Chondrocyte (in vitro differentiated cells): ENCODE data around the gene INVS. TPM values are rescaled to one million over a fixed set of nuclear protein-coding genes. Genes with fewer than 3 reads are reported as not detected.
"Not testable (repeated sequence)": the region's sequence is repeated elsewhere in the genome, so short reads cannot be mapped to it uniquely, and the experiment has no call there.

ENCODE experiments used
- DNase-seq: peaks from one replicate; pipeline ENCODE4 v3.0.0; 2021; ENCODE audit warnings: mixed read lengths, low spot score
- H3K27ac Mint-ChIP-seq: one replicate; pipeline ENCODE4 v1.8.0; 2021; ENCODE audit warnings: mild to moderate bottlenecking, moderate library complexity, mixed read lengths; ENCODE audit not compliant: unreplicated experiment
- H3K27me3 Mint-ChIP-seq: 2 replicates; pipeline ENCODE4 v1.8.0; 2021; ENCODE audit warnings: low read depth, mixed read lengths
- H3K36me3 Mint-ChIP-seq: 2 replicates; pipeline ENCODE4 v1.8.0; 2021; ENCODE audit warnings: low read depth, mixed read lengths
- H3K4me1 Mint-ChIP-seq: 2 replicates; pipeline ENCODE4 v1.8.0; 2021; ENCODE audit warnings: low read depth, mild to moderate bottlenecking, mixed read lengths
- H3K4me3 Mint-ChIP-seq: one replicate; pipeline ENCODE4 v1.8.0; 2021; ENCODE audit warnings: mild to moderate bottlenecking, moderate library complexity, mixed read lengths; ENCODE audit not compliant: unreplicated experiment
- H3K9me3 Mint-ChIP-seq: 2 replicates; pipeline ENCODE4 v1.8.0; 2021; ENCODE audit warnings: low read depth, mixed read lengths
- CTCF ChIP-seq: fragments of 200-600 bp; sonication (generic); IDR thresholded peaks from 2 replicates; pipeline ENCODE4 v1.5.0; 2021; ENCODE audit warnings: antibody characterized with exemption, mild to moderate bottlenecking, moderate library complexity
- total RNA-seq: library from RNA; stranded (reverse); gene quantifications from 3 replicates; pipeline ENCODE4 v1.2.1, GENCODE V29; 2021

INVS gene
- total RNA-seq, 1 donor from 2014 or later = 16.0 TPM

DNA sequence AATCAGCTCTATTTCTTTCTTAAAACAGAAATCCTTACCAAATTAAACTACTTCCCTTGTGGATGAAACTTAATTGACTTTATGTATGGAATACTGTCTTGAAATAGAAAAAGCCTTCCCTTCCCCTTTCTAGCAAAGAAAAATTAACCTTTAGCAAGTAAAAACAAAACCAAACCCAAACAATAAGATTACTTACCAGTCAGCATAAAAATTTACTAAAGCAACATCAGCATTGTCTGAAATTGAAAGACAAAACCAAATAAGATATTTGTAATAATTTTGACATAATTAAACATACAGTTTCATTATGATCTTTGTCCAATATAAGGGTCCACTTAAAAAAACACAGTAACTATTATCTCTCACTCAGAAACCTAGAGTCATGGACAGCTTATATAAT lies 41.4 kb upstream of the INVS start:
- peaks cover 10% of the 10 kb centered on the region for H3K4me1 Mint-ChIP-seq
- DNase-seq = no peak
- no peaks in the 10 kb centered on the region for H3K9me3 Mint-ChIP-seq
- H3K27me3 Mint-ChIP-seq = no peaks in the 10 kb centered on the region
- no peak overlapping the region for H3K27ac Mint-ChIP-seq
- H3K4me3 Mint-ChIP-seq = no peak overlapping the region
- no peak for TF ChIP-seq CTCF
- H3K36me3 Mint-ChIP-seq = peaks cover 3% of the 10 kb centered on the region

DNA sequence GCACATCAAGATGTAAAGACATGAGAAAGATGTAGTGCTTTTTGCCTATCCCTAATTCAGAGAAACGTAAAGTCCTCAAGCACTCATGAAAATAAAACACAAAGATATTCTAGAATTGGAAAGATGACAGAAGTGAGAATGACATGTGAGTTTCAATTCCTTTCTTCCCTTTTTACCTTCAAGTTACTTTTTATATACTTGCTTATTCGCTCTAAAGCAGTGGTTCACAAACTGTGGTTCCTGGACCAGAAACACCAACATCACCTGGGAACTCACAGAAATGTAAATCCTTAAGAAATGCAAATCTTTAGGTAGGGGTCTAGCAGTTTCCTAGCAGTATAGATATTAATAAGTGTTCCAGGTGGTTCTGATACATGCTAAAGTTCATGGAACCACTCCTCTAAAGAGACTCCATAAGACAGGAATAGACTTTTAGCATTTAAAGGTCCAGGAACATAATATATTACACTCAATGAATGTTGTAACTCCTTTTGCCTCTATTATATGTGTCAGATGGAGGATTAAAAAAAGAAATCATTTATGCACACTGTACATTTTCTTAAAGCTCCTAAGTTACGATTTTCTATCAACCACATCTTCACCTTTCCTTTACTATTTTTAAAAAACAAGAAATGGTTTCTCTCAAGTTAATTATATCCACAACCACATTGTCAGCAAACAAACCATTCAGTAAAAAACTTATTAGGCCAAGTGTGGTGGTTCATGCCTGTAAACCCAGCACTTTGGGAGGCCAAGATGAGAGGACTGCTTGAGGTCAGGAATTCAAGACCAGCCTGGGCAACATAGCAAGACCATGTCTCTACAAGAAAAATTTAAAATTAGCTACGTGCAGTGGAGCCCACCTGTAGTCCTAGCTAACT lies 40.1 kb upstream of the INVS start:
- no peaks in the 10 kb centered on the region for H3K9me3 Mint-ChIP-seq

DNA sequence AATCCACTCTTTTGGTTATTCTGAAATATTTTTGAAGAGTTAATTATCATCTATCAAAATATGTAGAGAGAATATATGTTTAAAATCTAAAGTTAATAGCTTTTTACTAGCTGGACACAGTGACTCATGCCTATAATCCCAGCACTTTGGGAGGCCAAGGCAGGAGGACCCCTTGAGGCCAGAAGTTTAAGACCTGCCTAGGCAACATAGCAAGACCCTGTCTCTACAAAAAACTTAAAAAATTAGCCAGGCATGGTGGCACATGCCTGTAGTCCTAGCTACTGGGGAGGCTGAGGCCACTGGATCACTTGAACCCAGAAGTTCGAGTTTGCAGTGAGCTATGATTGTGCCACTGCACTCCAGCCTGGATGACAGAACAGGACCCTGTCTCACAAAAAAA lies 36.4 kb upstream of the INVS start:
- H3K9me3 Mint-ChIP-seq, H3K27ac Mint-ChIP-seq, DNase-seq: not testable (repeated sequence)

More for the DNA sequence above, 40.1 kb upstream of the INVS start:
- H3K4me3 Mint-ChIP-seq = no peak overlapping the region
- H3K27me3 Mint-ChIP-seq = no peaks in the 10 kb centered on the region
- no peak overlapping the region for H3K27ac Mint-ChIP-seq
- peaks cover 3% of the 10 kb centered on the region for H3K36me3 Mint-ChIP-seq
- DNase-seq = no peak
- H3K4me1 Mint-ChIP-seq = peaks cover 6% of the 10 kb centered on the region
- TF ChIP-seq CTCF = no peak

DNA sequence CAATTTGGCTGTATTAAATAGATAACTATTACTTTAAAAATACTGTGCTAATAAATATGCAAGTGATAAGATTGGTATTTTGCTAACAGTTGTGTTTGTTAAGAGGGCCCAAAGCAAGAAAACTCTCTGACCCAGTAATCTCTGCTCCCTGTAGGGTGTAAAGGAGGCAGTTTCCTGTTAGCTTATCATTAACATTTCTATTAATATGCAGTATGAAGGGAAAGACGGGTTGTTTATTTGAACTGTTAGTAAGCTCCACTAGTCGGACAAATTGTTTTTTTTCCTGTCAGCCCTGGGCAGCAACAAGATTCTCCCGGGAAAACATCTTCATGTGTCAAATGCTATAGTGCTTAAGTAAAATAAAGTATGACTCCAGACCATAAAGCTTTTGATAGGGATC lies 35.9 kb upstream of the INVS start:
- H3K36me3 Mint-ChIP-seq = peaks cover 1% of the 10 kb centered on the region
- no peak for DNase-seq
- peaks cover 8% of the 10 kb centered on the region for H3K4me1 Mint-ChIP-seq
- H3K4me3 Mint-ChIP-seq = no peak overlapping the region
- H3K27me3 Mint-ChIP-seq = no peaks in the 10 kb centered on the region
- H3K27ac Mint-ChIP-seq = no peak overlapping the region
- no peak for TF ChIP-seq CTCF
- no peaks in the 10 kb centered on the region for H3K9me3 Mint-ChIP-seq

More for the DNA sequence above, 36.4 kb upstream of the INVS start:
- not testable (repeated sequence) for H3K4me1 Mint-ChIP-seq, H3K36me3 Mint-ChIP-seq, H3K4me3 Mint-ChIP-seq, H3K27me3 Mint-ChIP-seq

- no peak for TF ChIP-seq CTCF
- no peak for DNase-seq
- Mint-ChIP-seq H3K9me3 (no peaks in the 10 kb centered on the region), H3K4me1 (peaks cover 8% of the 10 kb centered on the region), H3K36me3 (no peaks in the 10 kb centered on the region), H3K27ac (no peak overlapping the region), H3K4me3 (no peak overlapping the region), H3K27me3 (no peaks in the 10 kb centered on the region)
Measured at GRCh38 chr9:100064872-100065581, 34.0 kb upstream of the INVS start.
